WI38 (cell line): ENCODE data around the gene RBBP8NL.

Experiments
- H3K4me3 ChIP-seq: 2 replicates; pipeline ENCODE4 v1.5.1; 2011; ENCODE audit warnings: low read depth, mild to moderate bottlenecking, control low read depth, low read length
- CTCF ChIP-seq: IDR thresholded peaks from 2 replicates; pipeline ENCODE4 v1.5.1; 2012; ENCODE audit warnings: low read depth, mild to moderate bottlenecking, control low read depth, low read length

The RBBP8NL gene

GRCh38 chr20:62453186-62453808 lies 26.0 kb upstream of the RBBP8NL start:
- no peak overlapping the region for H3K4me3 ChIP-seq
- TF ChIP-seq CTCF: no peak

DNA sequence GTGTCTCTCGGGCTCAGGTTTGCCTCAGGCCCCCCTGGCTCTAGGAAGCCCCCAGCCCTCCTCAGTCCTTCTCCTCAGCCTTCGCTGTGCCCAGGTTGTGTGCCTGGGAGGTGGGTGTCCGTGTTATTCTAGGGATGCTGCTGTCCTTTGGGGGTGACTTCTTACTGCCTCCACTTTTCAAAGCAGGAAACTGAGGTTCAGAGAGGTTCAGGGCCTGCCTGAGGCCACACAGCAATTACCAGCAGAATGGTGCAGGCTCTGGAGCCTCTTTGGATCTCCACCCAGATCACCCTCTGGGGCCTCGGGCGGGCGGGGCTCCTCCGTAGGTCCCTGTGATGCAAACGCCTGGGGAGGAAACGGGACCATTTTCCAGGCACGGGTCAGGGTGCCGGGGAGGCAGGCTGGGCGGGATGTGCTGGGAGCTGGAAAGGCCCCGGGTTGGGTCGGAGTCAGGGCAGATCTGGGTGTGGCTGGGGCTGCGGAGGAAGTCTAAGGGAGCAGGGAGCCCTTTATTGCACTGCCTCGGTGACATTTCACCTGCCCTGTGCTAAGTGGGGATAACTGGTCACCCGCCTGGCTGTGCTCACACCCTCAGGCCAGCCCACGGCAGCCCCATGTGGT lies 25.2 kb upstream of the RBBP8NL start:
- no peak overlapping the region for H3K4me3 ChIP-seq
- TF ChIP-seq CTCF: no peak

DNA sequence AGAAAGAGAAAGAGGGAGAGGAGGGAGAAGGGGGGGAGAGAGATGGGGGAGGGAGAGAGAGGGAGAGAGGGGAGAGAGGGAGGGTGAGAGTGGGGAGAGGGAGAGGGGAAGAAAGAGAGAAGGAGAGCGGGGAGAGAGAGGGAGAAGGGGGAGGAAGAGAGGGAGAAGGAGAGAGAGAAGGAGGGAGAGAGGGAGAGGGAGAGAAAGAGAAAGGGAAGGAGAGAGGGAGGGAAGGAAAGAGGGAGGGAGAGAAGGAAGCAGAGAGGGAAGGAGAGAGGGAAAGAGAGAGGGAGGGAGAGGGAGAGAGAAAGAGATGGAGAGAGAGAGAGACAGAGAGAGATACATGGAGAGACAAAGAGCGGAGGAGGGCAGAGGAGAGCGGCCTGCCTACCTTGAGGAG lies 24.6 kb upstream of the RBBP8NL start:
- no peak for TF ChIP-seq CTCF
- H3K4me3 ChIP-seq: no peak overlapping the region

GRCh38 chr20:62451156-62451767 lies 23.9 kb upstream of the RBBP8NL start:
- no peak overlapping the region for H3K4me3 ChIP-seq
- TF ChIP-seq CTCF: no peak

GRCh38 chr20:62449951-62450691 lies 22.8 kb upstream of the RBBP8NL start:
- no peak overlapping the region for H3K4me3 ChIP-seq
- no peak for TF ChIP-seq CTCF

- no peak for TF ChIP-seq CTCF
- H3K4me3 ChIP-seq: no peak overlapping the region
Measured at GRCh38 chr20:62448788-62449187, 21.4 kb upstream of the RBBP8NL start.

- H3K4me3 ChIP-seq: no peak overlapping the region
- TF ChIP-seq CTCF: no peak
Measured at GRCh38 chr20:62448038-62448437, 20.7 kb upstream of the RBBP8NL start.
